Neural crest cell (in vitro differentiated cells): ENCODE data around the gene FFAR3. TPM values are rescaled to one million over a fixed set of nuclear protein-coding genes. Genes with fewer than 3 reads are reported as not detected.

Source experiments
- DNase-seq: peaks from one replicate; pipeline ENCODE4 v3.0.0; 2021; ENCODE audit warnings: low read depth, mixed read lengths, low spot score
- H3K27ac Mint-ChIP-seq: one replicate; pipeline ENCODE4 v1.8.0; 2021; ENCODE audit warnings: mild to moderate bottlenecking, mixed read lengths; ENCODE audit not compliant: unreplicated experiment
- H3K27me3 Mint-ChIP-seq: 2 replicates; pipeline ENCODE4 v1.8.0; 2021; ENCODE audit warnings: low read depth, mild to moderate bottlenecking, mixed read lengths
- H3K36me3 Mint-ChIP-seq: 2 replicates; pipeline ENCODE4 v1.8.0; 2021; ENCODE audit warnings: low read depth, mild to moderate bottlenecking, mixed read lengths
- H3K4me1 Mint-ChIP-seq: 2 replicates; pipeline ENCODE4 v1.8.0; 2021; ENCODE audit warnings: mixed read lengths
- H3K4me3 Mint-ChIP-seq: one replicate; pipeline ENCODE4 v1.8.0; 2021; ENCODE audit warnings: mild to moderate bottlenecking, mixed read lengths
- H3K9me3 Mint-ChIP-seq: 2 replicates; pipeline ENCODE4 v1.8.0; 2021; ENCODE audit warnings: mixed read lengths
- total RNA-seq: library from RNA; stranded (reverse); gene quantifications from 2 replicates; pipeline ENCODE4 v1.2.1, GENCODE V29; 2021
- TF ChIP-seq, protein P1 (sequence below): fragments of 200-600 bp; sonication (generic); conservative IDR thresholded peaks from 2 replicates; pipeline ENCODE4 v1.5.0; 2021; ENCODE audit warnings: antibody characterized with exemption, mild to moderate bottlenecking

The FFAR3 gene
- total RNA-seq, 1 donor from 2014 or later: not detected

GRCh38 chr19:35337984-35338296, 20.3 kb upstream of the FFAR3 start:
- Mint-ChIP-seq H3K36me3 (no peaks in the 10 kb centered on the region), H3K27ac (no peak overlapping the region), H3K4me1 (no peaks in the 10 kb centered on the region), H3K9me3 (no peaks in the 10 kb centered on the region), H3K27me3 (peaks cover 6% of the 10 kb centered on the region), H3K4me3 (no peak overlapping the region)
- TF ChIP-seq, protein P1, sequence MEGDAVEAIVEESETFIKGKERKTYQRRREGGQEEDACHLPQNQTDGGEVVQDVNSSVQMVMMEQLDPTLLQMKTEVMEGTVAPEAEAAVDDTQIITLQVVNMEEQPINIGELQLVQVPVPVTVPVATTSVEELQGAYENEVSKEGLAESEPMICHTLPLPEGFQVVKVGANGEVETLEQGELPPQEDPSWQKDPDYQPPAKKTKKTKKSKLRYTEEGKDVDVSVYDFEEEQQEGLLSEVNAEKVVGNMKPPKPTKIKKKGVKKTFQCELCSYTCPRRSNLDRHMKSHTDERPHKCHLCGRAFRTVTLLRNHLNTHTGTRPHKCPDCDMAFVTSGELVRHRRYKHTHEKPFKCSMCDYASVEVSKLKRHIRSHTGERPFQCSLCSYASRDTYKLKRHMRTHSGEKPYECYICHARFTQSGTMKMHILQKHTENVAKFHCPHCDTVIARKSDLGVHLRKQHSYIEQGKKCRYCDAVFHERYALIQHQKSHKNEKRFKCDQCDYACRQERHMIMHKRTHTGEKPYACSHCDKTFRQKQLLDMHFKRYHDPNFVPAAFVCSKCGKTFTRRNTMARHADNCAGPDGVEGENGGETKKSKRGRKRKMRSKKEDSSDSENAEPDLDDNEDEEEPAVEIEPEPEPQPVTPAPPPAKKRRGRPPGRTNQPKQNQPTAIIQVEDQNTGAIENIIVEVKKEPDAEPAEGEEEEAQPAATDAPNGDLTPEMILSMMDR: no peak
- no peak for DNase-seq

GRCh38 chr19:35340431-35340830, 17.8 kb upstream of the FFAR3 start:
- Mint-ChIP-seq H3K27ac (no peak overlapping the region), H3K4me3 (no peak overlapping the region), H3K36me3 (no peaks in the 10 kb centered on the region), H3K4me1 (no peaks in the 10 kb centered on the region), H3K9me3 (no peaks in the 10 kb centered on the region), H3K27me3 (peaks cover 10% of the 10 kb centered on the region)
- no peak for DNase-seq
- TF ChIP-seq, protein P1: no peak

DNA sequence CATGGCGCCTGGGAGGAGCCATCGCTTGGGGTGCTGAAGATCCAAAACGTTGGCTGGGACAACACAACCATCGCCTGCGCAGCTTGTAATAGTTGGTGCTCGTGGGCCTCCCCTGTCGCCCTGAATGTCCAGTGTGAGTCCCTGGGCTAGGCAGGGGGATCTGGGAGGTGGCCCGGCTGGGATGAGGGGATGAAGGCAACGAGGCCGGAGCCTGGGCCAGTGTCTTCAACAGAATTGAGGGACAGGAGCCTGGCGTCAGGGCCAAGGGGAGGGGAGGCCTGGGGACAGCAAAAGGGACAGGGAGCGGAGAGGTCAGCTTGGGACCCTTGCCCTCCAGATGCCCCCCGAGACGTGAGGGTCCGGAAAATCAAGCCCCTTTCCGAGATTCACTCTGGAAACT, 17.3 kb upstream of the FFAR3 start:
- no peak for DNase-seq
- no peaks in the 10 kb centered on the region for H3K36me3 Mint-ChIP-seq
- H3K4me1 Mint-ChIP-seq: no peaks in the 10 kb centered on the region
- no peak overlapping the region for H3K4me3 Mint-ChIP-seq
- peaks cover 10% of the 10 kb centered on the region for H3K27me3 Mint-ChIP-seq
- H3K27ac Mint-ChIP-seq: no peak overlapping the region
- H3K9me3 Mint-ChIP-seq: no peaks in the 10 kb centered on the region
- TF ChIP-seq, protein P1: no peak

- Mint-ChIP-seq H3K36me3 (no peaks in the 10 kb centered on the region), H3K27me3 (peaks cover 16% of the 10 kb centered on the region), H3K9me3 (no peaks in the 10 kb centered on the region), H3K27ac (no peak overlapping the region), H3K4me1 (no peaks in the 10 kb centered on the region), H3K4me3 (no peak overlapping the region)
- no peak for DNase-seq
- TF ChIP-seq, protein P1: no peak
Observed at GRCh38 chr19:35341565-35342225, 16.6 kb upstream of the FFAR3 start.

DNA sequence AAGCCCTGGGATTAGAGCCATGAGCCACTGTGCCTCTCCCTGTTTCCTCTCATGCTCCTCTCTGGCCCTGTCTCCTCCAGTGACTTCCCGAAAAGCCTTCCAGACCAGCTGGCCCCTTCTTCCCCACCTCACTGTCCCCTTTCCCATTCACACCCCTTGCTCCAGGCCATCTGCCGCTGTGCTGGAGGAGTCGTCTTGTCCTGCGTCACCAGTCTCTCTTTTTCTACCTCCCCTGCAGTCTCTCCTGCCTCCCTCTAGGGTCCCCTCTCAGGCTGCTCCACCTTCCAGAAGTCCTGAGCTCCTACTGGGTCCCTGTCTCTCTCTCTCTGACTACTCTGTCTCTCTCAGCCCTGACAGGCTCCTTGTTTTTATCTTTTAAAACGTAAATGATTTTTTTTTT, 15.8 kb upstream of the FFAR3 start:
- Mint-ChIP-seq H3K27ac (no peak overlapping the region), H3K4me3 (no peak overlapping the region), H3K36me3 (no peaks in the 10 kb centered on the region), H3K9me3 (no peaks in the 10 kb centered on the region), H3K27me3 (peaks cover 23% of the 10 kb centered on the region), H3K4me1 (no peaks in the 10 kb centered on the region)
- DNase-seq: no peak
- TF ChIP-seq, protein P1: no peak
